K562 (cell line): ENCODE results near the gene MIEF1. TPM values are rescaled to one million over a fixed set of nuclear protein-coding genes. Genes with fewer than 3 reads are reported as not detected.

Experiments used
- ATAC-seq: fragments of 200-7000 bp; cut with Tn5 transposase; 3 replicates; pipeline ENCODE4 v1.9.1; 2020; ENCODE audit warnings: moderate library complexity
- BruUV-seq: library from RNA; stranded (reverse); fragments of 400-500 nt; replicated peaks from 2 replicates; lab custom pipeline; 2021; lab: Mats Ljungman, UMichigan
- CTCF ChIA-PET: fragments of 300-600 bp; formaldehyde crosslinking; extraction: SDS; loops from one replicate; lab custom pipeline; 2021; ENCODE audit warnings: low intra/inter-chr PET ratio; lab: Yijun Ruan, JAX
- POLR2A ChIA-PET: fragments of 300-600, 350-650 bp; sonication (Branson Sonifier 250); formaldehyde crosslinking; extraction: SDS; loops from one replicate; lab custom pipeline; 2021; ENCODE audit warnings: antibody characterized with exemption, inconsistent platforms; lab: Yijun Ruan, JAX
- DNase-seq, 4 experiments: peaks; one replicate each; pipeline versions ENCODE4 v3.0.0 to v3.0.0-alpha.2; 2011 to 2018; ENCODE audit warnings: low spot score in 3 of 4, mixed read lengths in 3 of 4; ENCODE audit errors: extremely low read depth in 1 of 4
- FAIRE-seq: peaks from 2 replicates; lab custom pipeline; 2011; peaks lifted over from hg19 to GRCh38; lab: Jason Lieb, UNC
- H2AFZ ChIP-seq: 2 replicates; pipeline ENCODE4 v1.6.0; 2011; ENCODE audit warnings: low read depth, low read length, control low read depth, inconsistent platforms
- H3K27ac ChIP-seq: fragments of 200-600 bp; 3 replicates; pipeline ENCODE4 v1.8.0; 2011; ENCODE audit warnings: low read depth, mild to moderate bottlenecking, control low read depth, inconsistent platforms, low read length, moderate library complexity, mixed read lengths; ENCODE audit errors: extremely low read depth
- H3K27me3 ChIP-seq, 2 experiments: fragments of 300-600 bp in 1 of 2; 2 replicates in 1 of 2; 3 replicates in 1 of 2; pipeline versions ENCODE4 v1.6.0 to v1.8.0; 2011; ENCODE audit warnings: inconsistent platforms in 2 of 2, low read length in 2 of 2, mild to moderate bottlenecking in 1 of 2, mixed read lengths in 1 of 2, moderate library complexity in 1 of 2; ENCODE audit not compliant: control insufficient read depth in 2 of 2, insufficient read depth in 2 of 2
- H3K36me3 ChIP-seq: fragments of 300-600 bp; 3 replicates; pipeline ENCODE4 v1.8.0; 2011; ENCODE audit warnings: mild to moderate bottlenecking, low read length, inconsistent platforms; ENCODE audit not compliant: control insufficient read depth, insufficient read depth
- H3K4me1 ChIP-seq, 2 experiments: fragments of 200-600 bp in 1 of 2; replicated peaks in 1 of 2; 2 replicates in 1 of 2; 3 replicates in 1 of 2; pipeline versions ENCODE4 v1.5.1 to v1.8.0; 2011; ENCODE audit warnings: inconsistent platforms in 2 of 2, low read length in 2 of 2, mild to moderate bottlenecking in 1 of 2, mixed read lengths in 1 of 2, moderate library complexity in 1 of 2; ENCODE audit not compliant: control insufficient read depth in 2 of 2, insufficient read depth in 2 of 2
- H3K4me2 ChIP-seq: 2 replicates; pipeline ENCODE4 v1.6.1; 2011; ENCODE audit warnings: low read length, control low read depth, inconsistent platforms, mixed read lengths; ENCODE audit not compliant: insufficient read depth
- H3K4me3 ChIP-seq: fragments of 200-600 bp; sonication (generic), shearing (Covaris generic); 2 replicates; pipeline ENCODE4 v1.5.1; 2016; ENCODE audit warnings: control low read depth, inconsistent platforms
- H3K79me2 ChIP-seq: fragments of 200-600 bp; 3 replicates; pipeline ENCODE4 v1.8.0; 2011; ENCODE audit warnings: low read length, inconsistent platforms; ENCODE audit not compliant: control insufficient read depth, insufficient read depth
- H3K9ac ChIP-seq, 2 experiments: 2 replicates each; pipeline versions ENCODE4 v1.6.0 to v1.6.1; 2011; ENCODE audit warnings: low read depth in 2 of 2, low read length in 2 of 2, control low read depth in 1 of 2, inconsistent platforms in 1 of 2, mild to moderate bottlenecking in 1 of 2, mixed read lengths in 1 of 2; ENCODE audit not compliant: insufficient read depth in 1 of 2
- H3K9me1 ChIP-seq: one replicate; pipeline ENCODE4 v1.6.0; 2011; ENCODE audit warnings: inconsistent platforms, mild to moderate bottlenecking, low read length, moderate library complexity; ENCODE audit not compliant: control insufficient read depth, insufficient read depth
- H3K9me3 ChIP-seq: replicated peaks from 2 replicates; pipeline ENCODE4 v1.5.1; 2011; ENCODE audit warnings: low read depth, low read length, inconsistent platforms; ENCODE audit not compliant: control insufficient read depth, insufficient read depth
- H4K20me1 ChIP-seq: replicated peaks from 2 replicates; pipeline ENCODE4 v1.6.1; 2011; ENCODE audit warnings: low read length, inconsistent platforms, mixed read lengths; ENCODE audit not compliant: control insufficient read depth, insufficient read depth
- E4F1 ChIP-seq: fragments of 250-450 bp; sonication (Bioruptor Pico); IDR thresholded peaks from 2 replicates; pipeline ENCODE4 v1.5.0; 2021; ENCODE audit warnings: mild to moderate bottlenecking, borderline replicate concordance
- EHMT2 ChIP-seq: fragments of 450-650 bp; IDR thresholded peaks from 2 replicates; pipeline ENCODE4 v1.6.1; 2018; ENCODE audit warnings: antibody characterized with exemption
- FIP1L1 ChIP-seq: fragments of 200-400 bp; formaldehyde crosslinking; IDR thresholded peaks from 2 replicates; pipeline ENCODE4 v1.6.1; 2018; ENCODE audit warnings: mild to moderate bottlenecking, low read depth, low read length; ENCODE audit not compliant: poor library complexity, severe bottlenecking
- GATA2 ChIP-seq: sonication (generic); formaldehyde crosslinking; IDR thresholded peaks from 2 replicates; pipeline ENCODE4 v1.4.0; 2020; ENCODE audit warnings: mild to moderate bottlenecking, missing genetic modification reagents
- HMGN3 ChIP-seq: IDR thresholded peaks from 2 replicates; pipeline ENCODE4 v1.6.1; 2011; ENCODE audit warnings: borderline replicate concordance, low read depth, mild to moderate bottlenecking, mixed read lengths, low read length; ENCODE audit not compliant: insufficient read length; ENCODE audit errors: extremely low read depth
- LEF1 ChIP-seq: fragments of 450-650 bp; IDR thresholded peaks from 2 replicates; pipeline ENCODE4 v1.6.1; 2016; ENCODE audit warnings: mild to moderate bottlenecking
- MECOM ChIP-seq: fragments of 250-450 bp; sonication (Bioruptor Pico); IDR thresholded peaks from 2 replicates; pipeline ENCODE4 v1.8.0; 2022; ENCODE audit warnings: inconsistent platforms
- MEIS2 ChIP-seq: fragments of 450-650 bp; IDR thresholded peaks from 2 replicates; pipeline ENCODE4 v1.6.1; 2014; ENCODE audit warnings: mild to moderate bottlenecking; ENCODE audit not compliant: partially characterized antibody
- MYBL2 ChIP-seq, 2 experiments: fragments of 450-650 bp in 1 of 2; sonication (generic) in 1 of 2; formaldehyde crosslinking in 1 of 2; IDR thresholded peaks; 2 replicates each; pipeline versions ENCODE4 v1.6.1 to v1.8.1; 2017 to 2022; ENCODE audit warnings: borderline replicate concordance in 1 of 2, inconsistent platforms in 1 of 2, low read depth in 1 of 2, mild to moderate bottlenecking in 1 of 2, missing genetic modification reagents in 1 of 2, moderate library complexity in 1 of 2
- MYNN ChIP-seq, 2 experiments: sonication (generic); formaldehyde crosslinking in 1 of 2; IDR thresholded peaks; 2 replicates each; pipeline versions ENCODE4 v1.5.0 to v1.6.1; 2016 to 2020; ENCODE audit warnings: antibody characterized with exemption in 1 of 2, missing genetic modification reagents in 1 of 2
- SRSF7 ChIP-seq: fragments of 200-400 bp; formaldehyde crosslinking; optimal IDR thresholded peaks from 2 replicates; pipeline ENCODE3; 2017; ENCODE audit warnings: mild to moderate bottlenecking, low read depth, low read length
- SUPT5H ChIP-seq: fragments of 450-650 bp; IDR thresholded peaks from 2 replicates; pipeline ENCODE4 v1.6.1; 2016
- TBL1XR1 ChIP-seq, 2 experiments: IDR thresholded peaks; 2 replicates each; pipeline ENCODE4 v1.6.1; 2012; ENCODE audit warnings: improper control_type of control experiment in 2 of 2, low read length in 2 of 2, mild to moderate bottlenecking in 1 of 2
- TCF3 ChIP-seq: sonication (generic); formaldehyde crosslinking; IDR thresholded peaks from 2 replicates; pipeline ENCODE4 v1.4.0; 2020; ENCODE audit warnings: mild to moderate bottlenecking, missing genetic modification reagents
- WGBS: fragments of 100-300 bp; shearing (Covaris generic); methylation state at CpG from one replicate; pipeline ENCODE4 v1.1.6; 2016; ENCODE audit warnings: low coverage, mixed read lengths; ENCODE audit not compliant: insufficient coverage; ENCODE audit errors: missing lambda C conversion rate; 5-methylcytosine and 5-hydroxymethylcytosine counted together
- in situ Hi-C: fragments of 300-500 bp; cut with MboI; formaldehyde crosslinking; loops from 4 replicates; pipeline ENCODE4 v1.15.0; 2018; ENCODE audit warnings: inconsistent platforms, mixed read lengths
- intact Hi-C: fragments of 100-400 bp; cut with micrococcal nuclease; formaldehyde crosslinking; loops from 2 replicates; pipeline ENCODE4 v1.14.2; 2022
- polyA plus RNA-seq, 8 experiments: library from polyadenylated mRNA; depleted of rRNA in 4 of 8; stranded (reverse) in 5 of 8; unstranded in 3 of 8; fragments of >200 nt; fragmentation: Nextera tagmentation in 2 of 8; fragmentation: Illumina TruSeq in 1 of 8; extraction: Ambion mirVana in 2 of 8; extraction: Trizol in 1 of 8; gene quantifications; 2 replicates each; pipeline versions ENCODE4 v1.2.1 to v1.2.3, GENCODE V29; 2011 to 2014; ENCODE audit warnings: inconsistent platforms in 1 of 8, missing spikeins in 1 of 8
- total RNA-seq, 7 experiments: library from RNA; depleted of rRNA in 6 of 7; stranded (reverse); fragments of >200 nt in 6 of 7; fragmentation: Illumina TruSeq in 2 of 7; extraction: Trizol in 2 of 7; gene quantifications; 2 replicates each; pipeline versions ENCODE4 v1.2.1 to v1.2.3, GENCODE V29; 2011 to 2021; ENCODE audit warnings: low replicate concordance in 1 of 7
- TF ChIP-seq, protein P1 (sequence below), 2 experiments: fragments of 150-350 bp in 1 of 2; IDR thresholded peaks; 2 replicates each; pipeline ENCODE4 v1.6.1; 2012 to 2016; ENCODE audit warnings: low read depth in 2 of 2, low read length in 2 of 2, mild to moderate bottlenecking in 1 of 2, moderate library complexity in 1 of 2

Gene MIEF1
- total and polyA plus RNA-seq, 9 of the 15 experiments (the other 6 are each of a cell fraction or from before 2014, with no cell fraction given) = 10.9 to 51.8 (median 25.5) TPM

DNA sequence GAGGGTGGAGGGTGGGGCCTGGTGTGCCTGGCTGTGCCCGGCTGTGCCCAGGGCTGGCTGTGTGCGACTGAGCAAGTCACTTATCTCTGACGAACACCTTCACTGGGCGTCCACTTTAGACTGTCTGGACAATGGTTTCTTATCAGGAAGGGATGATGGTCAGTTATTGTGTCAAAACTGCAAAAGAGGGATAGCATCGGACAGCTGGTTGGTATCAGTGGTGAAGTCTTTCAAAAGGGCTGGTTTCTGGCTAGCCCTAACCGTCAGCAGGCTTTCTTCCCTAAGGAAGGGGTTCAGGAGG is 49.4 kb upstream of the MIEF1 start:
- in situ Hi-C loops = no loop called here
- H3K4me3 ChIP-seq = no peak overlapping the region
- H3K9me1 ChIP-seq = no peaks in the 10 kb centered on the region
- H3K27me3 ChIP-seq = no peaks in the 10 kb centered on the region
- ChIA-PET CTCF (no interaction called here), POLR2A (interaction anchor here (0.6 to 1.7 kb wide), 8 partner anchors 8 to 246 kb away, joined by 3 to 8 read pairs (median 4); partner anchors contain the start of gene RPL3)
- peak overlapping the region; percentile 63 for H3K27ac ChIP-seq
- WGBS = 0% methylated on average over 6 of the region's 6 CpGs
- no TSS peak for BruUV-seq
- H3K4me1 ChIP-seq = peaks cover 31 to 65% of the 10 kb centered on the region in 2 experiments; a peak in 4 of 5 replicates
- no peaks in the 10 kb centered on the region for H4K20me1 ChIP-seq
- H2AFZ ChIP-seq = peak overlapping the region; percentile 65; the same call in 1 of the 2 replicates
- ATAC-seq (peak; percentile 64), FAIRE-seq (peak; percentile 94), DNase-seq (peak; percentile 52 to 80 (median 59))
- no peaks in the 10 kb centered on the region for H3K9me3 ChIP-seq
- no peaks in the 10 kb centered on the region for H3K36me3 ChIP-seq
- 0 out of 3 replicates have a peak, but pooled peaks cover 2% of the 10 kb centered on the region for H3K79me2 ChIP-seq
- H3K4me2 ChIP-seq = peak overlapping the region; percentile 52
- peak overlapping the region; percentile 31 to 43; a peak in 3 of 4 replicates for H3K9ac ChIP-seq
- intact Hi-C loops = no loop called here
- peak; percentile 83 for TF ChIP-seq GATA2 (CRISPR knock-in tag)
- peak in 1 of 2 experiments; percentile 87; a peak in 3 of 4 replicates for TF ChIP-seq TBL1XR1 (IDR thresholded peaks at IDR 0.05; ENCODE audit: low read length in 2 of 2)
- no peak for TF ChIP-seq EHMT2
- TF ChIP-seq SUPT5H = no peak
- TF ChIP-seq MEIS2 = peak; percentile 72
- peak; percentile 58 for TF ChIP-seq HMGN3
- peak; percentile 59 for TF ChIP-seq LEF1
- TF ChIP-seq FIP1L1 = no peak
- no peak for TF ChIP-seq E4F1 (CRISPR knock-in tag)
- peak; percentile 97 for TF ChIP-seq MYNN (IDR thresholded peaks at IDR 0.05)
- TF ChIP-seq MYNN (CRISPR knock-in tag; IDR thresholded peaks at IDR 0.05) = no peak
- TF ChIP-seq, protein P1, sequence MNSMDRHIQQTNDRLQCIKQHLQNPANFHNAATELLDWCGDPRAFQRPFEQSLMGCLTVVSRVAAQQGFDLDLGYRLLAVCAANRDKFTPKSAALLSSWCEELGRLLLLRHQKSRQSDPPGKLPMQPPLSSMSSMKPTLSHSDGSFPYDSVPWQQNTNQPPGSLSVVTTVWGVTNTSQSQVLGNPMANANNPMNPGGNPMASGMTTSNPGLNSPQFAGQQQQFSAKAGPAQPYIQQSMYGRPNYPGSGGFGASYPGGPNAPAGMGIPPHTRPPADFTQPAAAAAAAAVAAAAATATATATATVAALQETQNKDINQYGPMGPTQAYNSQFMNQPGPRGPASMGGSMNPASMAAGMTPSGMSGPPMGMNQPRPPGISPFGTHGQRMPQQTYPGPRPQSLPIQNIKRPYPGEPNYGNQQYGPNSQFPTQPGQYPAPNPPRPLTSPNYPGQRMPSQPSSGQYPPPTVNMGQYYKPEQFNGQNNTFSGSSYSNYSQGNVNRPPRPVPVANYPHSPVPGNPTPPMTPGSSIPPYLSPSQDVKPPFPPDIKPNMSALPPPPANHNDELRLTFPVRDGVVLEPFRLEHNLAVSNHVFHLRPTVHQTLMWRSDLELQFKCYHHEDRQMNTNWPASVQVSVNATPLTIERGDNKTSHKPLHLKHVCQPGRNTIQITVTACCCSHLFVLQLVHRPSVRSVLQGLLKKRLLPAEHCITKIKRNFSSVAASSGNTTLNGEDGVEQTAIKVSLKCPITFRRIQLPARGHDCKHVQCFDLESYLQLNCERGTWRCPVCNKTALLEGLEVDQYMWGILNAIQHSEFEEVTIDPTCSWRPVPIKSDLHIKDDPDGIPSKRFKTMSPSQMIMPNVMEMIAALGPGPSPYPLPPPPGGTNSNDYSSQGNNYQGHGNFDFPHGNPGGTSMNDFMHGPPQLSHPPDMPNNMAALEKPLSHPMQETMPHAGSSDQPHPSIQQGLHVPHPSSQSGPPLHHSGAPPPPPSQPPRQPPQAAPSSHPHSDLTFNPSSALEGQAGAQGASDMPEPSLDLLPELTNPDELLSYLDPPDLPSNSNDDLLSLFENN (IDR thresholded peaks at IDR 0.05; ENCODE audit: low read depth in 2 of 2, low read length in 2 of 2) = peak in 1 of 2 experiments; percentile 66; a peak in 2 of 4 replicates
- TF ChIP-seq SRSF7 = no peak
- peak; percentile 95 for TF ChIP-seq TCF3
- peak; percentile 72 for TF ChIP-seq MECOM
- peak; percentile 71 for TF ChIP-seq MYBL2 (IDR thresholded peaks at IDR 0.05; ENCODE audit: low read depth)
- no peak for TF ChIP-seq MYBL2 (CRISPR knock-in tag; IDR thresholded peaks at IDR 0.05; ENCODE audit: borderline replicate concordance)
